GM19193 (cell line): Measurements from ENCODE around the gene ZNF750.

ENCODE experiments used
- POLR2A ChIP-seq: IDR thresholded peaks from 4 replicates; pipeline ENCODE4 v1.6.1; 2011; ENCODE audit not compliant: insufficient read depth, insufficient read length; ENCODE audit errors: extremely low read depth

The ZNF750 gene

GRCh38 chr17:82791532-82791931 is 48.3 kb downstream of the ZNF750 start:
- no peak for TF ChIP-seq POLR2A

DNA sequence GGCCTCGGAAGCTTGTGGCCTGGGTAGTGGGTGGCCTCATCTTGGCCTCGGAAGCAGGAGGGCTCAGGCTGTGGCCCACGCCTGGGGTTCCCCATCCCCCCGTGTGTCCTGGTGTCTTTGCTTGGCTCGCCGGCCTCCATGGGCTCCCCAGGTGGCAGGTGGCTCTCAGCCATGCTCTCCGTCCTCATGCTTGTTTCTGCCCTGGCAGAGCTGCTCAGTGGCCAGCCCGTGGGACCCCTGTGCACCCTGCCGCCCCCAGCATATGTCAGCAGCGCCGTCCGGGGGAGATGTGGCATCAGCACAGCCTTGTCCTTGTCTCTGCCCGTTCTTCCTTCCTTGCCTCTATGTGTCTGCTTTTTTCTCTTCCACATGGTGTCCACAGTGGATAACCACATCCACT is 49.4 kb downstream of the ZNF750 start:
- TF ChIP-seq POLR2A, result no peak

- TF ChIP-seq POLR2A, result no peak
Measured at GRCh38 chr17:82789806-82790205, 50.0 kb downstream of the ZNF750 start.

DNA sequence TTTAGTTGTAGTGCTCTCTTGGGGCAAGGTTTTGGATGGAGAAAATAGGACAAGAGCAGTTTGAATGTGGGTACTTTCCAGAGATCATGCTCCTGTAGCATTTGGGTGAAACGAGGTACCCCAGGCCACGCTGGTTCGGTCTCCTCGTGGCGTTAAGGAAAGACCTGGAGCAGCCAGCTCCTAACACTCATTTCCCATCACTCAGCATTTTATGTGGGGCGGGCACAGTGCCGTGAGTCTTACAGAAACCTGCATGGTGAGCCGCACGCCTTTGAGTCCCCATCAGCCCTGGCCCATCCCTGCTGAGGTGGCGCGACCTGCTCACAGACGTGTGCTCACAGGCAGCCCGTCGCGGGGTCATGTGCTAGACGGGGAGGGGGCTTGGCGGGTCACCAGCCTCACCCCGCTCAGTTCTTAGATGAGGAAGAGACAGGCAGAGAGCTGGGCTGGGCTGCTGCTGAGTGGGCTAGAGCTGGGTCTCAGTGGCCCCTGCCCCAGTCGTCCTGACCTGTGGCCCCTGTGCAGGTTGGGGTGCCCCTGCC is 50.7 kb downstream of the ZNF750 start:
- no peak for TF ChIP-seq POLR2A

DNA sequence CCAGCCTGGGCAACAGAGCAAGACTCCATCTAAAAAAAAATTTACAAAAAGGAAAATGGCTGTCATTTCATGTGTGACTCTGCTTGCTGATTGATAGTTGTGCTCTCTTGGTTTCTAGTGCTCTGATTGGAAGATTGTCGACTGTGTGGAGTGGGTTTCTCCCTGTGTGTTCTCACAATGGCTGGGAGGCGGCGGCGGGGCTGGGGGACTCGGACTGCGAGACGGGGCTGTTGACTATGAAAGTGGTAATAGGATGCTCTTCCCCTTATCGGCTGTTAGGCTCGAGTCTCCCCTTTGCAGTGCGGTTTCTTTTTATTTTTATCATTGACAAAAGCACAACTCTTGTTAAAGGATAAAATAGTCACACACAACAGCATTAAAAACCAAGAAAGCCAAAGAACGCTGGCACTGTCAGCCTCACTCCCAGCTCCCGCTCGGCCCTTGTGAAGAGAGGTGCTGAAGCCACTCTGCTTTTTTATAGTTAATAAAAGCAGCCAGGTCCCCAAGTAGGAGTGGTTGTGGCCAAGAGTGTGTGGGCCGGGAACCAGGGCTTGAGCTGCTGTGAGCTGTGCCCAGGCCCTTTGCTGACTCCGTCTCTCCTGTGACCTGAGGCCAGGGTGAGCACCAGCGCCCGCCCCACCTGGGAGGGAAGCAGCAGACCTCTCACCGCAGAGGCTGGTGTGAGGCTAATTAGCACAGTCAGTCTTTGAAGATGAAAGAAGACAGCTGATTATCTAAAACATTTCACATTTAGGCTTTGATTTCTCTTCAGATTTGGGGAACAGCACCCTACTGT is 51.4 kb downstream of the ZNF750 start:
- no peak for TF ChIP-seq POLR2A

- TF ChIP-seq POLR2A, result no peak
Measured at GRCh38 chr17:82787081-82787848, 52.6 kb downstream of the ZNF750 start.

- no peak for TF ChIP-seq POLR2A
Measured at GRCh38 chr17:82786427-82786826, 53.4 kb downstream of the ZNF750 start.

DNA sequence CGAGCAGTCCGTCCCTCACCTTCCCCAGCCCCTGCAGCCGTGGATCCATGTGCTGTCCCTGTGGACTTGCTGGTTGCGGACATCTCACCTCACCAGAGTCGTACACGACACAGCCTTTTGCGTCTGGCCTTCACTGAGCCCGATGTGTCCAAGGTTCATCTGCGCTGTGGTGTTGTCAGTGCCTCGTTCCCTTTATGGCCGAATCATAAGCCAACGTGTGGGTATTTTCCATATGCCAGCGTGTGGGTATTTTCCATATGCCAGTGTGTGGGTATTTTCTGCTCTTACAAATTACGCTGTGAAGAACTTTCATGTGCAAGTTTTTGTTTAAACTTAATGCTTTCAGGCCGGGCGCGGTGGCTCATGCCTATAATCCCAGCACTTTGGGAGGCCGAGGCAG is 56.3 kb downstream of the ZNF750 start:
- no peak for TF ChIP-seq POLR2A

GRCh38 chr17:82782657-82783207 is 57.1 kb downstream of the ZNF750 start:
- TF ChIP-seq POLR2A, result no peak

- no peak for TF ChIP-seq POLR2A
Measured at GRCh38 chr17:82781894-82782274, 57.9 kb downstream of the ZNF750 start.

DNA sequence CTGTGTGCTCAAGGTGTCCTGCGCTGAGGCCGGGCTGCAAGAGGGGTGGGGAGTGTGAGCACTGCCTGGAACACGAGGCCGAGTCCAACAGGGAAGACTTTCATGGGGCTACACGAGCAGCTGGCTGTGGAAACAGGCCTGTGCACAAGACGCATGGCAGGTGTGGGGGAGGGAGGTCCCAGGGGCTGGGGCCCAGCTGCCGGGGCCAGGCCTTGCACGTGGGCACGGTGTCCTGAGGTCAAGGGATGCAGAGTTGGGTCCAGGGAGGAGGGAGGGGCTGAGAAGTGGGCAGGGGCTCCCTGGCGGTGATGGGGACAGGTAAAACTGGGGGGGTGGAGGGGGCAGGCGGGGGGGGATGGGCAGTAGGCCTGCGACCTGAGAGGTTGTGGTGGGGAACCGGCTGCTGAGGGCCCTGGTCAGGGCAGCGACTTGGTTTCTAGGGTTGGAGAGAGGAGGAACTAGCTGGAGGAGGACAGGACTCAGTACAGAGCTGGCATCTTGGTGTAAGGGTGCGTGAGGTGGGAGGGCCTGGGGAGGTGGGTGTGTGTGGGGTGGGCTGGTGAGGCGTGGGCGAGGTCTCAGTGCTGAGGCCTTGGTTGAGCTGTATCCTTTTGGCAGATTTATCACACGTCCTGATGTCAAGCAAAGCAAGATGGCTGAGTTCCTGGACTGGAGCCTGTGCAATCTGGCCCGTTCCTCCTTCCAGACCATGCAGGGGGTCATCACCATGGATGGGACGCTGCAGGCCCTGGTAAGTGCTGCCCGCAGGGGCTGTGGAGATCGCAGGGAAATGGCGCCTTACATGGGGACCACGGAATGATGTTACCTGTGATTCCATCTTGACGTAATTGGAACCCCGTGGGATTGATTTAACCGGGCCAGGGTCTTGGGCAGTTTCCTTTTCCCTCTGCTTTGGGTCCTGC is 58.6 kb downstream of the ZNF750 start:
- no peak for TF ChIP-seq POLR2A

DNA sequence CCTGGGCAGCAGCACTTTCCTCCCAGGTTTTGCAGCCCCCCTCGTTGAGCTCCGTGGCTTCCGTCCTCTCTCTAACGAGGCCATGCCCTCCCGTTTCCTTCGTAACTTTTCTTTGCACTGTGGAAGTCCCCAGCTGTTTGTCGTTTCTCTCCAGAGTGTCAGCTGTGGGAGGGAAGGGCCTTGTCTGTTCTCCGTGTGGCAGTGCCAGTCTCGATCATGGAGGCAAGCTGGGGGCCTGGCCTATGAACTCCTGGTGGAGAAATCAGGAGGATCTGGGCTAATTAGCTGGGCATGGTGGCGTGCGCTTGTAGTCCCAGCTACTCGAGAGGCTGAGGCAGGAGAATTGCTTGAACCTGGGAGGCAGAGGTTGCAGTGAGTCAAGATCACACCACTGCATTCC is 59.6 kb downstream of the ZNF750 start:
- no peak for TF ChIP-seq POLR2A

- TF ChIP-seq POLR2A, result no peak
Measured at GRCh38 chr17:82779541-82779940, 60.3 kb downstream of the ZNF750 start.
